Caco-2 (cell line): ENCODE data around the gene ADAM15. TPM values are rescaled to one million over a fixed set of nuclear protein-coding genes. Genes with fewer than 3 reads are reported as not detected.
A peak's percentile ranks its signal among the peaks of the same experiment; 100 is the strongest.

ENCODE experiments used
- BruUV-seq: library from RNA; stranded (reverse); fragments of 400-500 nt; replicated peaks from 2 replicates; lab custom pipeline; 2021; lab: Mats Ljungman, UMichigan
- CTCF ChIA-PET: fragments of 300-600 bp; sonication (Branson Sonifier 250); formaldehyde crosslinking; loops from one replicate; lab custom pipeline; 2022; ENCODE audit warnings: antibody characterized with exemption; lab: Charles Lee
- POLR2A ChIA-PET: fragments of 300-600 bp; sonication (Branson Sonifier 250); formaldehyde crosslinking; loops from one replicate; lab custom pipeline; 2022; ENCODE audit warnings: antibody characterized with exemption; lab: Charles Lee
- DNase-seq, 2 experiments: peaks; one replicate each; pipeline versions ENCODE4 v3.0.0 to v3.0.0-alpha.2; 2020 to 2022
- H3K27me3 ChIP-seq: replicated peaks from 2 replicates; pipeline ENCODE4 v1.6.0; 2011; ENCODE audit warnings: low read length; ENCODE audit not compliant: control insufficient read depth, insufficient read depth
- H3K36me3 ChIP-seq: 2 replicates; pipeline ENCODE4 v1.5.1; 2011; ENCODE audit warnings: low read length; ENCODE audit not compliant: control insufficient read depth, insufficient read depth
- H3K4me1 ChIP-seq: fragments of 250-450 bp; sonication (Bioruptor Pico); 2 replicates; pipeline ENCODE4 v1.5.1; 2020; ENCODE audit warnings: mild to moderate bottlenecking
- H3K4me3 ChIP-seq: 2 replicates; pipeline ENCODE4 v1.5.1; 2011; ENCODE audit warnings: low read depth, mild to moderate bottlenecking, control low read depth, low read length
- H3K9me3 ChIP-seq: fragments of 250-450 bp; sonication (Bioruptor Pico); 2 replicates; pipeline ENCODE4 v1.5.1; 2020; ENCODE audit warnings: mild to moderate bottlenecking, moderate library complexity
- H3K27ac Mint-ChIP-seq: one replicate; pipeline ENCODE4 v1.8.0; 2022; ENCODE audit warnings: mixed read lengths; ENCODE audit not compliant: unreplicated experiment
- H3K27me3 Mint-ChIP-seq: one replicate; pipeline ENCODE4 v1.8.0; 2022; ENCODE audit warnings: mixed read lengths; ENCODE audit not compliant: insufficient read depth, unreplicated experiment
- H3K36me3 Mint-ChIP-seq: one replicate; pipeline ENCODE4 v1.8.0; 2022; ENCODE audit warnings: mild to moderate bottlenecking, mixed read lengths; ENCODE audit not compliant: insufficient read depth, unreplicated experiment
- H3K4me1 Mint-ChIP-seq: one replicate; pipeline ENCODE4 v1.8.0; 2022; ENCODE audit warnings: low read depth, mixed read lengths; ENCODE audit not compliant: unreplicated experiment
- H3K4me3 Mint-ChIP-seq: one replicate; pipeline ENCODE4 v1.8.0; 2022; ENCODE audit warnings: mild to moderate bottlenecking, moderate library complexity, mixed read lengths; ENCODE audit not compliant: unreplicated experiment
- H3K9me3 Mint-ChIP-seq: one replicate; pipeline ENCODE4 v1.8.0; 2022; ENCODE audit warnings: mixed read lengths; ENCODE audit not compliant: unreplicated experiment
- CTCF ChIP-seq, 2 experiments: fragments of 200-600 bp in 1 of 2; IDR thresholded peaks; 1 replicate in 1 of 2; 2 replicates in 1 of 2; pipeline versions ENCODE4 v1.5.1 to v1.8.0; 2011 to 2022; ENCODE audit warnings: antibody characterized with exemption in 1 of 2, control low read depth in 1 of 2, inconsistent platforms in 1 of 2, low read depth in 1 of 2, low read length in 1 of 2, mild to moderate bottlenecking in 1 of 2, moderate library complexity in 1 of 2; ENCODE audit not compliant: insufficient read depth in 1 of 2, severe bottlenecking in 1 of 2, unreplicated experiment in 1 of 2
- intact Hi-C: fragments of 100-400 bp; cut with micrococcal nuclease; formaldehyde crosslinking; loops from one replicate; pipeline ENCODE4 v1.10.0; 2022; ENCODE audit not compliant: unreplicated experiment
- total RNA-seq: library from RNA; stranded (reverse); gene quantifications from 2 replicates; pipeline ENCODE4 v1.2.3, GENCODE V29; 2022

Gene ADAM15
- total RNA-seq, 1 experiment from 2014 or later, result 44.0 TPM

GRCh38 chr1:155079487-155080311, 28.6 kb downstream of the ADAM15 start:
- H3K4me1 Mint-ChIP-seq, result peaks cover 24% of the 10 kb centered on the region
- ChIA-PET POLR2A (no interaction called here), CTCF (interaction anchor here (0.8 to 1.9 kb wide), 4 partner anchors 12 to 93 kb away, joined by 3 to 8 read pairs (median 5); partner anchors contain the start of gene KRTCAP2)
- H3K36me3 Mint-ChIP-seq, result peaks cover 9% of the 10 kb centered on the region
- H3K9me3 Mint-ChIP-seq, result no peaks in the 10 kb centered on the region
- DNase-seq, result no peak
- peaks cover 17% of the 10 kb centered on the region for H3K27me3 Mint-ChIP-seq
- intact Hi-C loops, result loop anchor here (5.0 to 10.0 kb wide), 3 partner anchors 77 to 415 kb away; partner anchors contain the start of genes KCNN3 and ZBTB7B
- H3K27ac Mint-ChIP-seq, result no peak overlapping the region
- no peak for TF ChIP-seq CTCF (IDR thresholded peaks at IDR 0.05; ENCODE audit: insufficient read depth in 1 of 2, low read depth in 1 of 2, low read length in 1 of 2, severe bottlenecking in 1 of 2, unreplicated experiment in 1 of 2)
- Histone ChIP-seq H3K9me3 (no peaks in the 10 kb centered on the region), H3K36me3 (no peaks in the 10 kb centered on the region), H3K4me3 (peak overlapping the region; percentile 50), H3K4me1 (peaks cover 38% of the 10 kb centered on the region), H3K27me3 (peaks cover 5% of the 10 kb centered on the region; the same call in 1 of the 2 replicates)
- no TSS peak for BruUV-seq
- H3K4me3 Mint-ChIP-seq, result peak overlapping the region; percentile 77

- no peaks in the 10 kb centered on the region for H3K9me3 Mint-ChIP-seq
- peaks cover 14% of the 10 kb centered on the region for H3K36me3 Mint-ChIP-seq
- peak; percentile 65 to 78 for DNase-seq
- peaks cover 24% of the 10 kb centered on the region for H3K4me1 Mint-ChIP-seq
- Histone ChIP-seq H3K9me3 (no peaks in the 10 kb centered on the region), H3K36me3 (no peaks in the 10 kb centered on the region), H3K4me1 (peaks cover 38% of the 10 kb centered on the region), H3K27me3 (peaks cover 5% of the 10 kb centered on the region; the same call in 1 of the 2 replicates), H3K4me3 (peak overlapping the region; percentile 50)
- ChIA-PET CTCF (interaction anchor here (0.7 to 1.9 kb wide), 6 partner anchors 10 to 93 kb away, joined by 3 to 5 read pairs (median 4); partner anchors contain the start of gene KRTCAP2), POLR2A (no interaction called here)
- intact Hi-C loops, result loop anchor here (5.0 to 10.0 kb wide), 3 partner anchors 78 to 416 kb away; partner anchors contain the start of genes KCNN3 and ZBTB7B
- H3K4me3 Mint-ChIP-seq, result peak overlapping the region; percentile 77
- H3K27ac Mint-ChIP-seq, result no peak overlapping the region
- no peak for TF ChIP-seq CTCF (IDR thresholded peaks at IDR 0.05; ENCODE audit: insufficient read depth in 1 of 2, low read depth in 1 of 2, low read length in 1 of 2, severe bottlenecking in 1 of 2, unreplicated experiment in 1 of 2)
- no TSS peak for BruUV-seq
- peaks cover 17% of the 10 kb centered on the region for H3K27me3 Mint-ChIP-seq
Measured at GRCh38 chr1:155080312-155081228, 29.5 kb downstream of the ADAM15 start.
